Activated naive CD8-positive, alpha-beta T cell (primary cell): ENCODE results near the gene MEN1.
A peak's percentile ranks its signal among the peaks of the same experiment; 100 is the strongest.
"Not testable (repeated sequence)": the region's sequence is repeated elsewhere in the genome, so short reads cannot be mapped to it uniquely, and the experiment has no call there.

Source experiments
- H3K27ac Mint-ChIP-seq: one replicate; pipeline ENCODE4 v1.8.0; 2021; ENCODE audit warnings: mixed read lengths
- H3K27me3 Mint-ChIP-seq: one replicate; pipeline ENCODE4 v1.8.0; 2021; ENCODE audit warnings: mixed read lengths
- H3K36me3 Mint-ChIP-seq: one replicate; pipeline ENCODE4 v1.8.0; 2021; ENCODE audit warnings: mixed read lengths
- H3K4me1 Mint-ChIP-seq: one replicate; pipeline ENCODE4 v1.8.0; 2021; ENCODE audit warnings: low read depth, mixed read lengths
- H3K4me3 Mint-ChIP-seq: one replicate; pipeline ENCODE4 v1.8.0; 2021; ENCODE audit warnings: mild to moderate bottlenecking, mixed read lengths
- H3K9me3 Mint-ChIP-seq: one replicate; pipeline ENCODE4 v1.8.0; 2021; ENCODE audit warnings: low read depth, mixed read lengths

The MEN1 gene

DNA sequence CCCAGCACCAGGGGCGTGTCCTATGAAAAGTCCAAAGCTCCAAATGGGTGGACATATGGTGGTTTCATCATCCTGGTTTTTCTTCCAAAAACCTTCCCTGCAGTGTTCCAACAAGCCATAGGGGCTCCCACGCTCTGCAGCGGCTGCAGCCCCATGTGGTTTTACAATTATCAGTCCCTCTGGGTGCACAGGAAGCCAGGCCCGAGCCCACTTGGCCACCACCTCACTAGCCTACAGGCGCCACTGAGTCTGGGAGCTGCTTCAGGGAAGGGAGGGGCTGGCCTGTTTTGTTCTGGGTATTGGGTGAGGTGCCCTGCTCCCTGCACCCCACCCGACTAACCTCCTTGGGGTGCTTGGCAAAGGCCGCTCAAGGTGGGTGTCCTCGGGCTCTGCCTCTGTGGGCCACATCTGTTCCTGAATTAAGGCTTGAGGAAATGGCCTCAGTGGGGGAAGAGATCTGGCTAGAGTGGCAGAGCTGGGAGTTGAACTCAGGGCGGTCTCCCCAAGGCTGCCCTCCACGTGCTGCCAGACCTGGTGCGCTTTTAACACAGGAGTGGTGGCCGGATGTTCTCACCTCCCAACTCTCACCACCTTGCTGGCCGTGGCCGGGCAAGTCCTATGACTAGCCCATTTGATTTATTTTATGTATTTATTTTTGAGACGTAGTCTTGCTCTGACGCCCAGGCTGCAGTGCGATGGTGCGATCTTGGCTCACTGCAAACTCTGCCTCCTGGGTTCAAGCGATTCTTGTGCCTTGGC is 39.4 kb upstream of the MEN1 start:
- Mint-ChIP-seq H3K27ac (peak overlapping the region; percentile 68), H3K9me3 (no peaks in the 10 kb centered on the region), H3K4me1 (peaks cover 76% of the 10 kb centered on the region), H3K4me3 (no peak overlapping the region), H3K36me3 (no peaks in the 10 kb centered on the region), H3K27me3 (no peaks in the 10 kb centered on the region)

GRCh38 chr11:64848826-64849597 is 38.7 kb upstream of the MEN1 start:
- no peaks in the 10 kb centered on the region for H3K9me3 Mint-ChIP-seq
- H3K27ac Mint-ChIP-seq, result peak overlapping the region; percentile 72
- H3K27me3 Mint-ChIP-seq, result no peaks in the 10 kb centered on the region
- H3K4me1 Mint-ChIP-seq, result peaks cover 68% of the 10 kb centered on the region
- H3K4me3 Mint-ChIP-seq, result no peak overlapping the region
- no peaks in the 10 kb centered on the region for H3K36me3 Mint-ChIP-seq

DNA sequence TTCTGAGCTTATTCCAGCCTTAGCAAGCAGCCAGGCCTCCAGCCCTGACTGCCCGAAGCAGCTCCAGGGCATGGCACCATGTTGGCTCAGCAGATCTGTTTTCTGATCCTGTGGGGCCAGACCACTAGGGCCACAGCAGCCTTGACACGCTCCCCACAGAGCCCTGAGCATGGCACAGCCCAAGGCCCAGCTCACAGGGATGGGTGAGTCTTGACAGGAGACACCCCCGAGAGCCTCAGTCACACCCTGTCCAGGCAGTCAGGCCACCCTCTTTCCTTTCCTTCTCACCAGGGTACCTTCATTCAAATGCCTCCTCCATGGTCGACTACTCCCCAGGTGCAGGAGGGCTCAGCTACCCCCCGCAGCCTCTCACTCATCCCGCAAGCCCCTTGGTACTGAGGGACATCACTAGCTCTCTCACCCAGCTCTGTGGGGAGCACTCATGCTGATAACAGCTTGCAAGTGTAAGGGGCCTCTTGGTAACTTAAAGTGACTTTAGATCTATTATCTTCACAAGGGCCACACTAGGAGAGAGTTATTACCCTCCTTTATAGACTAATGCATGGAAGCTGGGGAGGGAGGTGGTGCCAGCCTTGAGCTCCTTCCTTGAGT is 38.0 kb upstream of the MEN1 start:
- Mint-ChIP-seq H3K27ac (peak overlapping the region; percentile 72), H3K4me1 (peaks cover 66% of the 10 kb centered on the region), H3K4me3 (no peak overlapping the region), H3K36me3 (no peaks in the 10 kb centered on the region), H3K9me3 (no peaks in the 10 kb centered on the region), H3K27me3 (no peaks in the 10 kb centered on the region)

DNA sequence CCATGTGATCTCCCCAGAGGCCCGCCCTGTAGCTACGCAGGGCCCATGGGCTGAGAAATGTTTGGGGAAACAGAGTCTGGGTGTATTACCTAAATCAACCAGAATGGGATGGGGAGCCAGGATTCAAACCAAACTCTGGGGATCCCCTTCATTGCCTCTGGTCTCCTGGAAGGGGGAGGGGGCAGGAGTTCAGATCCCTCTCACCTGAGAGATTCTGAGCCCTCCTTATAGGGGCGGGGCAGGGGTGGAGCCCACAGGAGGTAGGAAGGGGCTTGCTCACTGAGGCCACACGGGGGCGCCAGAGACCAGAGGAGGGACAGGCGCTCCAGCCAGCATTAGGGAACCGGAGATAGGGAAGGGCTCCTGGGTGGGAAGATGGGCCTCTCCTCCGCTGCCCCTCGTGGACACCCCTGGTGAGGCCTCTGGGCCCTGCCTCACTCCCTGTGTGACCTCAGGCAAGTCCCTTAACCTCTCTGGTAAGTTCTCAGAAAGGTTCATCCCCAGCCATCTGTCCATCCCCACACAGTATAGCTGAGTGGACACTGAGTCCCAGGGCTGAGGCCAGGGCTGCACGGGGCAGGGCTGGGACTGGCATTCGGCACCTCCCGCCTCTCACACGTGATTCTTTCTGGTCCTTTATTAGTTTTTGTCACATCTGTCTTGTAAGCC is 36.8 kb upstream of the MEN1 start:
- H3K36me3 Mint-ChIP-seq, result no peaks in the 10 kb centered on the region
- H3K9me3 Mint-ChIP-seq, result no peaks in the 10 kb centered on the region
- no peaks in the 10 kb centered on the region for H3K27me3 Mint-ChIP-seq
- no peak overlapping the region for H3K4me3 Mint-ChIP-seq
- peaks cover 57% of the 10 kb centered on the region for H3K4me1 Mint-ChIP-seq
- H3K27ac Mint-ChIP-seq, result peak overlapping the region; percentile 17

DNA sequence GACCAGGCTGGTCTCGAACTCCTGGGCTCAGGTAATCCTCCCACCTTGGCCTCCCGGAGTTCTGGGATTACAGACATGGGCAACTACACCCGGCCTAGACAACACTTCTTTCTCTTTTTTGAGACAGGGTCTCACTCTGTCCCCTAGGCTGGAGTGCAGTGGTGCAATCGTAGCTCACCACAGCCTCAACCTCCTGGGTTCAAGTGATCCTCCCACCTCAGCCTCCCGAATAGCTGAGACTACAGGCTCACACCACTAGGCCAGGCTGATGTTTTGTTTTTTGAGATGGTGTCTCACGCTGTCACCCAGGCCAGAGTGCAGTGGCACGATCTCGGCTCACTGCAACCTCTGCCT is 35.4 kb upstream of the MEN1 start:
- H3K27me3 Mint-ChIP-seq, H3K27ac Mint-ChIP-seq, H3K36me3 Mint-ChIP-seq, H3K9me3 Mint-ChIP-seq, H3K4me3 Mint-ChIP-seq: not testable (repeated sequence)
- H3K4me1 Mint-ChIP-seq, result peaks cover 43% of the 10 kb centered on the region

DNA sequence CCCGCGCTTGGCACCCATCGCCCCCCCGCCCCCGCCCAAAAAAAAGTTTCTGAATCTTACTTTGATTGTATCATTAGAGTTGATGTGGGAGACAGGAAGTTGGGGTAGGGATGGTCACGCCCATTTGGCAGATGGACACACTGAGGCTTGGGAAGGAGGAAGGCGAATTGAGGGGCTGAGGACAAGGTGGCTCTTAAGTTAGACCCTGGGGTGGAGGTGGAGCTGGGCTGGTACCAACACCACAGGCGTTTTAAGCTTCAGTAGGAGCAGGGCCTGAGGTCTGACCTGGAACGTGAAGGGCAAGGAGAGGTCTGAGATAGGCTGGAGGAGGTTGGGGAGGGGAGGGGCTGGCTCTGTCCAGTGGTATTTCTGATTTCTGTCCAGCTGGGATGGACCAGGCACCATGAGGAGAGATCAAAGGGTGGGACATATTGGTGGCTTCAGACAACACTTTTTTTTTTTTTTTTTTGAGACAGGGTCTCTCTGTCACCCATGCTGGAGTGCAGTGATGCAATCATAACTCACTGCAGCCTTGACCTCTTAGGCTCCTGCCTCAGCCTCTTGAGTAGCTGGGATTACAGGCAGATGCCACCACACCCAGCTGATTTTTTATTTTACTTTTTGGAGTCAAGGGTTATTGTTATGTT is 34.9 kb upstream of the MEN1 start:
- H3K27ac Mint-ChIP-seq, result peak overlapping the region; percentile 50
- no peaks in the 10 kb centered on the region for H3K9me3 Mint-ChIP-seq
- H3K4me1 Mint-ChIP-seq, result peaks cover 41% of the 10 kb centered on the region
- no peaks in the 10 kb centered on the region for H3K36me3 Mint-ChIP-seq
- H3K4me3 Mint-ChIP-seq, result peak overlapping the region; percentile 67
- no peaks in the 10 kb centered on the region for H3K27me3 Mint-ChIP-seq

DNA sequence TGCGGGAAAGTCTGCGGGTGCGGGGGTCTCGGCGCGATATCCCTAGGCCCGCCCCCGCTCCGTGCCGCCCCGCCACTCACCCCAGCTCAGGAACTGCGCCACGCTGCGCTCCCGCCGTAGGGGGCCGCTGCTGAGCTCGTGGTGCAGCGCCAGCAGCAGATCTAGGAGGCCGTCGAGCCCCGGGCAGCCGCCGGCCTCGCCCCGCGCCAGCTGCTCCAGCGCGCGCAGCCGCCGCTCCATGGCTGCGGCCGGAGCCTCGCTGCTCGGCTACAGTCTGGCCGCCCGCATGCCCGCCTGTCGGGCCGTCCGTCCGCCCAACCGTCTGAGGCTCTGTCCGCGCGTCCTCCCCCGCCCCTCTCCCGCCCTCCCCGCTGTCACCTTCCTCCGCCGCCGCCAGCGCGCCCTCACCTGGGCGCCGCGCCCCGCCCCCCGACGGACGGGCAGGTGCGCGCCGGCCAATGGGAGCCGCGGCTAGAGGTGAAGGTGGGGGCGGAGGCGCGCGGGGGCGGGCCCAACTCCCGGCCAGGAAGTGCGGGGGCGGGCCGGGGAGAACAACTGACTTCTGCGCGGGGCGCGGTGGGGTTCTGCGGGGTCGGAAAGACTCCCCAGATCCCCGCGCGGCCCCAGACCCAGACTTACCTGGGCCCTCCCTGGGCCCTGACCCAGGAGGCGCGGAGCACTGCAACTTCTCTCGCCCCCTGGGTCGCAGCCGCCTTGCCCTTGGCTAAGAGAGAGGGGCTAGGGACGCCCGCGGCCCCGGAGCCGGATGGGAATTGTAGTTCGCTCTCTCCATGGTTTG is 34.2 kb upstream of the MEN1 start, which contains the start of gene CDC42BPG:
Gene CDC42BPG (minus strand): TSS at position 324 of the 799 bp plus-strand sequence. CDS start 84 bp downstream, at position 240.
- Mint-ChIP-seq H3K27ac (peak within 1 kb of the TSS; percentile 75), H3K36me3 (no peaks in the 10 kb centered on the region), H3K4me1 (peaks cover 35% of the 10 kb centered on the region), H3K9me3 (no peaks in the 10 kb centered on the region), H3K27me3 (no peaks in the 10 kb centered on the region), H3K4me3 (peak within 1 kb of the TSS; percentile 86)

- H3K27me3 Mint-ChIP-seq, result no peaks in the 10 kb centered on the region
- H3K4me3 Mint-ChIP-seq, result peak overlapping the region; percentile 86
- H3K27ac Mint-ChIP-seq, result peak overlapping the region; percentile 75
- peaks cover 28% of the 10 kb centered on the region for H3K4me1 Mint-ChIP-seq
- H3K9me3 Mint-ChIP-seq, result no peaks in the 10 kb centered on the region
- no peaks in the 10 kb centered on the region for H3K36me3 Mint-ChIP-seq
These were observed 33.5 kb upstream of the MEN1 start for GRCh38 chr11:64843686-64844329.

DNA sequence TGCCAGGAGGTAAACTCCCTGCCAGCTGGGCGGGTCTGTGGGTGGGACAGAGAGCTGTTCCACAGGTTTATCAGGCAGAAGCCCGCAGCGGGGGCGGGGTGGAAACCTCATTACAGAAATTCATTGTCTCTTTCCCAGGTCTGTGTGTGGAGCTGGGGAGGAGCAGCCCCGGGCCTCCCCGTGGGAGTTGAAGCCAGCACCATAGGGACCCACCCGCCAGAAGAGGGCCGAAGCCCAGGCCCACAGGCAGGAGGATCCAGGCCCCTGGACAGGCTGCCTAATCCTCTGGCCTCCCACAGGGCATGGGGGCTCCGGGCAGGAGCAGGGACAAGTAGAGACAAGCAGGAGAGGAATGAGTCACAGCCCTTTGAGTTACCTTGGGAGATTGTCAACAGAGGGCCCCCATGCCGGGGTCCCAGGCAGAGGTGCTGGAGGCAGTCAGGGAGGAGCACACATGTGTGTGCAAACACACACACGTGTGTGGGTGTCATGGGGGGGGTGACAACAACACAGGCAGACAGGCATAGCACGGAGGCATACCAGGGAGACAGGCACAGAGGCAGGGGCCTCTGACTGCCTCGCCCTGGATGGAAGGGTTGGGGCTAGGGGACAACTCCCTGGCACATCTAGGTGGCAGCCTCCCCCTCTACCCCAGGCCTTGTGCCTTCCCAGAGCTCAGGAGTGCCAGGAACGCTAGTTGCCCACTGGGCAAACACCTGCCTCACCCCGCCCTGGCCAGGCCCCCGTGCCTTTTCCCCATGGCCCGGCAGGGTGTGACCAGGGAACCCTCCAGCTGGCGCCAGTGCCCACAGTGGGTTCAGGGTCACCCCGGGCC is 32.7 kb upstream of the MEN1 start:
- Mint-ChIP-seq H3K27me3 (no peaks in the 10 kb centered on the region), H3K9me3 (no peaks in the 10 kb centered on the region), H3K4me1 (peaks cover 21% of the 10 kb centered on the region), H3K27ac (no peak overlapping the region), H3K4me3 (peak overlapping the region; percentile 50), H3K36me3 (no peaks in the 10 kb centered on the region)

GRCh38 chr11:64842366-64842759 is 32.0 kb upstream of the MEN1 start:
- no peak overlapping the region for H3K4me3 Mint-ChIP-seq
- H3K4me1 Mint-ChIP-seq, result peaks cover 17% of the 10 kb centered on the region
- H3K36me3 Mint-ChIP-seq, result no peaks in the 10 kb centered on the region
- no peaks in the 10 kb centered on the region for H3K27me3 Mint-ChIP-seq
- H3K9me3 Mint-ChIP-seq, result no peaks in the 10 kb centered on the region
- no peak overlapping the region for H3K27ac Mint-ChIP-seq

DNA sequence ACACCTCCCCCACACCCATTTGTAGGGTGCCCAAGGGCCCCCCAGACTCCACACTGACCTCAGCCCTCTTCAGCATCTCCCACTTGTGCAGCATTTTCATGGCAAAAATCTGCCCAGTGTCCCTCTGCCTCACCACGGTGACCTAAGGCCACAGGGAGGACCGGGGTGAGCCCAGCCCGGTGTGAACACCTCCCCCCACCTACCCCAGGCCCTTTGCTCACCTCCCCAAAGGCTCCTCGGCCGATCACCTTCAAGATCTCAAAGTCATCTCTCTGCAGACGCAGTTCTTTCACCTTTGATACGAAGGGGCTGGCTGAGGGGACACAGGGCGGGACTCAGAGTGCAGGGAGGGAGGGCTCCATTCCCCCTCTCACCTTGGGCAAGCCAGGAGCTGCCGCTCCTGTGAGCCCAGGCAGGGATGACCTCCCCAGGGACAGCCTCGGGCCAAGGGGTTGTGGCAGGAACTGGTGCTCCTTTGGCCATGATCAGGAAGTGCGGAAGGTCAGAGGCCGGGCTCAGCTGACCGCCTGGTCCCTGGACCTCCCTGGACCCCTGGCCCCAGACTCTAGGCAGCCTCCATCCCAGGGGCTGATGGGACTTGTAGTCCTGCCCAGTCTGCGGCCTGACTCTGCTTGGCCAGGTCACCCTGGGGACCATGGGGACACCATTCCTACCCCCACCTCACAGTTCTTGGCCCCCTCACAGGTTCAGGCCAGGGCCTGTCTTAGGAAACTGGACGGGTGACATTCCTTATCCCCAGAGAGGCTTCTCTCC is 31.4 kb upstream of the MEN1 start:
- Mint-ChIP-seq H3K4me3 (no peak overlapping the region), H3K27ac (no peak overlapping the region), H3K36me3 (no peaks in the 10 kb centered on the region), H3K27me3 (no peaks in the 10 kb centered on the region), H3K4me1 (peaks cover 12% of the 10 kb centered on the region), H3K9me3 (no peaks in the 10 kb centered on the region)
